DMS 273 treated with DMSO at 0.1 percent for 48 hours (cell line): ENCODE data around the gene BNC2.

Source experiments
- DNase-seq: peaks from one replicate; lab custom pipeline; 2025; lab: John Stamatoyannopoulos, UW

The BNC2 gene

GRCh38 chr9:16763946-16764345, 106.5 kb downstream of the BNC2 start:
- DNase-seq, result no peak

- no peak for DNase-seq
Observed at GRCh38 chr9:16755467-16756160, 114.9 kb downstream of the BNC2 start.

- DNase-seq, result no peak
Observed at GRCh38 chr9:16754662-16755061, 115.8 kb downstream of the BNC2 start.

GRCh38 chr9:16753256-16753655, 117.2 kb downstream of the BNC2 start:
- no peak for DNase-seq

- DNase-seq, result no peak
Observed at GRCh38 chr9:16752601-16753000, 117.9 kb downstream of the BNC2 start.

- no peak for DNase-seq
Observed at GRCh38 chr9:16750553-16750952, 119.9 kb downstream of the BNC2 start.

- no peak for DNase-seq
Observed at GRCh38 chr9:16745359-16745758, 125.1 kb downstream of the BNC2 start.

- no peak for DNase-seq
Observed at GRCh38 chr9:16744394-16744793, 126.1 kb downstream of the BNC2 start.

- DNase-seq, result no peak
Observed at GRCh38 chr9:16743375-16743774, 127.1 kb downstream of the BNC2 start.

GRCh38 chr9:16735001-16735400, 135.5 kb downstream of the BNC2 start:
- DNase-seq, result no peak

GRCh38 chr9:16732546-16732945, 137.9 kb downstream of the BNC2 start:
- DNase-seq, result no peak

- no peak for DNase-seq
Observed at GRCh38 chr9:16730162-16730561, 140.3 kb downstream of the BNC2 start.

- DNase-seq, result no peak
Observed at GRCh38 chr9:16729651-16730050, 140.8 kb downstream of the BNC2 start.

GRCh38 chr9:16728137-16728508, 142.3 kb downstream of the BNC2 start:
- DNase-seq, result peak; percentile 73

- peak; percentile 73 for DNase-seq
Observed at GRCh38 chr9:16727452-16728136, 142.9 kb downstream of the BNC2 start.

GRCh38 chr9:16726718-16727451, 143.6 kb downstream of the BNC2 start:
- DNase-seq, result no peak

GRCh38 chr9:16726029-16726428, 144.4 kb downstream of the BNC2 start:
- peak; percentile 33 for DNase-seq

- DNase-seq, result no peak
Observed at GRCh38 chr9:16725066-16725465, 145.4 kb downstream of the BNC2 start.

GRCh38 chr9:16721972-16722371, 148.5 kb downstream of the BNC2 start:
- DNase-seq, result peak; percentile 49

GRCh38 chr9:16720386-16720785, 150.1 kb downstream of the BNC2 start:
- DNase-seq, result no peak

- no peak for DNase-seq
Observed at GRCh38 chr9:16719921-16720320, 150.5 kb downstream of the BNC2 start.

GRCh38 chr9:16718952-16719351, 151.5 kb downstream of the BNC2 start:
- no peak for DNase-seq

- DNase-seq, result no peak
Observed at GRCh38 chr9:16718296-16718695, 152.2 kb downstream of the BNC2 start.
